HG03060 (cell line): Measurements from ENCODE around the gene CAPN2.

Experiments used
- ATAC-seq: cut with Tn5 transposase; IDR thresholded peaks from one replicate; pipeline ENCODE4 v1.9.1; 2021; ENCODE audit warnings: low read depth, moderate number of reproducible peaks; ENCODE audit not compliant: unreplicated experiment

The CAPN2 gene

DNA sequence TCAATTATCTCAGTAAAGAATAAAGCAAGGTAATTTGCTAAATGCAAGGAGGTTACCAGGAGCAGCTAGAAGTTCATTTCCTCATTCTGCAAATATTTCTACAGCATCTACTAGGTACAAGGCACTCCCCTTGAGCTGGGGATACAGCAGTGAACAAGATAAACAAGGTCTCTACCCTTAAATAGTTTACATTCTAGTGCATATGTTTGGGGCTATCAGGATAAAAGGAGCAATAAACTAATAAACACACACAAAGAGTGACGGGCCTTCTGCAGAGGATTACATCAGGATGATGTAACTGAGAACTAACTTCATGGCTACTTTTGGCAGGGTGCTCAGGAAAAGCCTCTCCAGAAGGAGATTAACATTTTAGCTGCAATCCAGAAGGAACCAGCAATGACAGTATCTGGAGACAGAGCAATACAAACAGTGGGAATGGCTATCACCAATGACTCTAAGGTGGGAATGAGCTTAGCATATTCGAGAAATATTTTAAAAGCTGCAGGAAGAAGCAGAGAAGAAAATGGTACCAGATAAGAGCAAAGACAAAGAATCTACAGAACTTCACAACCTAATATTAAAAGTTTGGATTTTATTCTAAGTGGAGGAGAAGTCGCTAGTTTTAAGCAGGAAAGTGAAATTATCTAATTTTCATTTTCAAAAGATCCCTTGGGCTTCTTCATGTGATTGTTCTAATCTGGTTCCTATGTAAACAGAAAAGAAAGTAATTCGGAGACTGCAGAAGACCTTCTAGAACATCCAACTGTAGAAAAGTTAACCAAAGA, 107.6 kb downstream of the CAPN2 start:
- no peak for ATAC-seq

DNA sequence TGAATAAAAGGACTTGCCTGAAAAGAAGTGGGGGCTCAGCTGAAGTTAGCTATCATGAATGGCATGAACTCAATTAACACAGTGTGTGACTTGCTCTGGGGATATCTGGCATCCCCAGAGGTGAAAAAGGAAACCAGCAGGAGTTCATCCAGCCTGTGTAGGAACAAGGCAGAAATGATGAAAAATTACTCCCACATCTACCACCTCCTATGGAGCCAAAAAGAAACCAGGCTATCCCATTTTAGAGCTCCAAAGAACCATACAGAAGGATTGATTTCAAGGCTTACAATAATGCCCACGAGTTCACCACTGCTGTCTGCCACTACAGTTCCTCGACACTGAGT, 108.1 kb downstream of the CAPN2 start:
- no peak for ATAC-seq

DNA sequence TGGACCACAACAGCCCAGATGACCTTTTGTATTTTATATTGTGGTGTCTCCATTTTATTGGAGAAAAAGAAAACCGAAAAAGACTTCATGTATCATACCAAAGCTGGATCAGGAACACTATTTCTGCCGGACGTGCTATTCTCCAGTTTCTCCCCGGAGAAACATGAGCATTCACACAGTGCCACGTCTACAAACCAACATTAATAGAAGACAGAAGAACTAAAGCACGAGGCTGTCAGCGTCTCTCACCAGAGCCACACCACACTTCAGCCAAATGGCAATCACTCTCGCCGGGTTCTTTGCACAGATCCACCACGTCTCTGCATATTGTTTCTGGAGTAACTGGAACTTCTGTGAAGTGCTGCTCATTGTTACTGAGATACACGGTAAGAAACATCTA, 108.6 kb downstream of the CAPN2 start:
- ATAC-seq, result no peak

DNA sequence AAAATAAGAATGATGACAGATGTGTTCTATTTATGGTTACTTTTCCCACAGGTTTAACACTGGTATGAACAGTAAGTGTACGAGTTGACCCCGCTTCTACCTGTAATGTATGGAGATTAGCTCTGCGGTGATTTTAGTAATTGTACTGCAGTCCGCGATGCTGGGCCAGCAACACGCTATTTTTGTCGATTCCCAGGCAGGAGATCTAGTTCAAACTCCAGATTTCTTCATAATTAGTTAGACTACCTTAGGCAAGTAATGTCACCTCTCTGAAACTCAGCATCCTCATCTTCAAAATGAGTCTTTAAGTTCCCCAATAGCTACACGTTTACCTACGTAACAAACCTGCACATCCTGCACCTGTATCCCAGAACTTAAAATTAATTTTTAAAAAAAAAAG, 111.9 kb downstream of the CAPN2 start:
- no peak for ATAC-seq

DNA sequence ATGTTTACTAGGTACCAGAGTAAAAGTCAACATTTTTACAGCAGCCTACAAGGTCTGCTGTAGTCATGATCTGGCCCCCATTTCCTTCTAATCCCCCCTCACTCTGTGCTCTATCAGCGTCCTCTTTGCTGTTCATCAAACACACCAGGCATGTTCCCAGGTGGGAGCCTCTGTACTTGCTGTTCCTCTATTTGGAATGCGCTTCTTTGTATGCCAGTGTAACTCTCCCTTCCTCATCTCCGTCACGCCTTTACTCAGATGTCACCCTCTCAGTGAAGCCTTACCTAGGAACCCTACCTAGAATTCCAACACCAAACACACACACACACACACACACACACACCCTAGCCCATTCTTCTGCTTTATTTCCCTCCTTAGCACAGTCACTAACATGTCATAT, 112.4 kb downstream of the CAPN2 start:
- no peak for ATAC-seq
